ENCODE results near the gene TSPAN14. TPM values are rescaled to one million over a fixed set of nuclear protein-coding genes. Genes with fewer than 3 reads are reported as not detected.

Gene TSPAN14
- total and polyA plus RNA-seq, 4 donors, result 19.8 to 82.5 (median 55.6) TPM

DNA sequence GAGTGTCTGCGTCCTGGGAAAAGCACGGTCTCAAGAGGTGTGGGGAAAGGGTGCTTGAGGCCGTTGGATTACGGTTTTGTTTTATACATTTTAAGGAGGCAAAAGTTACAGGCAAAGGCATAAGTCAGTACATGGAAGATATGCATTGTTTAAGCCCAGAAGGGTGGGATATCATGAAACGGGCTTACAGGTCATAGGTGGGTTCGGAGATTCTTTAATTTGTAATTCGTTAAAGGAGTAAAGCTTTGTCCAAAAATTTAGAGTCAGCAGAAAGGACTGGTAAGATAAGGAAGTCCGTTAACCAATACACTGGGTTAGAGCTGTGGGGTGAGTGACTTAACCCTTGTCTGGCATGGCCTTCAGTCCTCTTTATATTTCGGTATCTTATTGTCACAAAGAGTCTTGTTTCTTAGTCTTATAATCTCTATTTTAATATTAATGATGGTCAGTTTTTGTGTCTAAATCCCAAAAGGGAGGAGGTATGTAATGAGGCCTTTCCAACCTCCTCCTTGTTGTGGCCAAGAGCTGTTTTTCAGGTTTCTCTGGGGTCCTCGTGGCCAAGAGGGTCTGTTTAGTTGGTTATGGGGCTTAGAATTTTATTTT, 12.7 kb downstream of the TSPAN14 start:
- H3K4me3 ChIP-seq (ENCODE audit: low read depth, low read length), result no peak overlapping the region
- no peak for DNase-seq (ENCODE audit: low read depth in 4 of 6, low spot score in 6 of 6)
- H3K4me1 ChIP-seq (ENCODE audit: control insufficient read depth, insufficient read depth, low read length), result peaks cover 67% of the 10 kb centered on the region
- no peaks in the 10 kb centered on the region for H3K27me3 ChIP-seq (ENCODE audit: control insufficient read depth, insufficient read depth, low read length)
- no peaks in the 10 kb centered on the region for H3K9me3 ChIP-seq (ENCODE audit: control insufficient read depth, insufficient read depth, low read length)
- H3K27ac ChIP-seq (ENCODE audit: low read depth, low read length), result peak overlapping the region; percentile 85
- 85% methylated on average over 8 of the region's 10 CpGs for WGBS (ENCODE audit: insufficient coverage)
- H3K36me3 ChIP-seq (ENCODE audit: control insufficient read depth, insufficient read depth, low read length), result peaks cover 3% of the 10 kb centered on the region

DNA sequence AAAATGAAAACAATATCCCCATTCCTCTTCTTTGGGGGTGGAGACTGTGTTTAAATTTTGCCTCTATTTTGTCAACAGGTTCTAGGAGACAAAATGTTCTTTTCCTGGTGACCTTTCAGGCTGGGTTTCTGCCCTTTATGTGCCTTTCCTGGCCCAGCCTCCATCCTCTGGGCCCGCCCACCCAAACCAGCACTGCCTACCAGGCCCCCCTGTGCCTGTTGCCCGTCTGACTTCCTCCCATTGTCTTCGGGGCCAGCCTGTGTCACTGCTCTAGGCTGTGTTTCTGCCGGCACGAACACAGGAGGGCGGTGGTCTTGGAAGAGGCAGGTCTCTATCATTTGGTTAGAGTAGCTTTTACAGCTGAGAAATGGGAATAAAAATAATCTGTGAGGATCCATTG, 13.9 kb downstream of the TSPAN14 start:
- H3K9me3 ChIP-seq (ENCODE audit: control insufficient read depth, insufficient read depth, low read length), result no peaks in the 10 kb centered on the region
- peaks cover 64% of the 10 kb centered on the region for H3K4me1 ChIP-seq (ENCODE audit: control insufficient read depth, insufficient read depth, low read length)
- H3K27me3 ChIP-seq (ENCODE audit: control insufficient read depth, insufficient read depth, low read length), result no peaks in the 10 kb centered on the region
- WGBS (ENCODE audit: insufficient coverage), result 100% methylated on average over 1 of the region's 6 CpGs
- no peak overlapping the region for H3K4me3 ChIP-seq (ENCODE audit: low read depth, low read length)
- DNase-seq (ENCODE audit: low read depth in 4 of 6, low spot score in 6 of 6), result no peak
- H3K27ac ChIP-seq (ENCODE audit: low read depth, low read length), result peak overlapping the region; percentile 85
- peaks cover 3% of the 10 kb centered on the region for H3K36me3 ChIP-seq (ENCODE audit: control insufficient read depth, insufficient read depth, low read length)

DNA sequence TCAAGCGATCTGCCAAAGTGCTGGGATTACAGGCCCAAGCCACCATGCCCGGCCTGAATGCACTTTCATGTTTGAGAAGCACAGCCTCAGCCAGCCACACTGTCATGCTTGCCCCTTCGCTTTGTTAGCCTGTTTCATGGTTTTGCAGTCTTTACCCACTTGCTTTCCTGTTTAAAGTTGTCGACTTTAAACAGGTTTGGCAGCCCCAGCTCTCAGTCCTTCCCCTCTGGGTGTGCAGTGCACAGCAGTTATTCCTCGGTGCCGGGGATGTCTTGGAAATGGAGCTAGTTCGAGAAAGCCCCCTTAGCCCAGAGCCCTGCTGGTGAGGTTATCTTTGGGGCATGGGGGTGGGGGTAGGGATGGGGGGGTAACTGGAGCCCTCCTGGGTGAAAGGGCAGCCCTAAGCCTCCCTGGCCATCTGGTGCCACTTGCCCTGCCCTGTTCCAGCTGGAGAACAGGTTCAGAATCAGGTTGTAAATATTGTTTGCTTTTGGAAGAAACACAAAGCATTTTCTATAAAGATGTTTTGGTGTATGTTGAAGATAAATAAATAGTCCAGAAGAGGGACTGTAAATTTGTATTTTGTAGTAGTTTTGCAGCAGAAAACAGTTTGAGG, 14.8 kb downstream of the TSPAN14 start:
- H3K27ac ChIP-seq (ENCODE audit: low read depth, low read length), result no peak overlapping the region
- no peak overlapping the region for H3K4me3 ChIP-seq (ENCODE audit: low read depth, low read length)
- DNase-seq (ENCODE audit: low read depth in 4 of 6, low spot score in 6 of 6), result no peak
- WGBS (ENCODE audit: insufficient coverage), result 44% methylated on average over 7 of the region's 7 CpGs
- no peaks in the 10 kb centered on the region for H3K9me3 ChIP-seq (ENCODE audit: control insufficient read depth, insufficient read depth, low read length)
- no peaks in the 10 kb centered on the region for H3K27me3 ChIP-seq (ENCODE audit: control insufficient read depth, insufficient read depth, low read length)
- H3K4me1 ChIP-seq (ENCODE audit: control insufficient read depth, insufficient read depth, low read length), result peaks cover 66% of the 10 kb centered on the region
- peaks cover 6% of the 10 kb centered on the region for H3K36me3 ChIP-seq (ENCODE audit: control insufficient read depth, insufficient read depth, low read length)

DNA sequence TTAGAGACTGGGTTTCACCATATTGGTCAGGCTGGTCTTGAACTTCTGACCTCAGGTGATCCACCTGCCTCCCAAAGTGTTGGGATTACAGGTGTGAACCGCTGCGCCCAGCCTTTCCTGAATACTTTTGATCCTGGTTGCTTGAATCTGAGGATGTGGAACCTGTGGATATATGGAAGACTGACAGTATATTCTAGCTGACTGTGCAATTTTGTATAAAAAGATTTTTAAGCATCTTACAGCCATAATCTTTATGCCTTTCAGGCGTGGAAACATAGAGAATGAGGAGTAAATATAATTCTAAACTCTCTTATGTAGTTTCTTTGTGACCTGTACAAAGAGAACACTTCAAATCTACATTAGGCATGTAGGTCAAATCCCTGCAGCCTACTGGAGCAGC, 16.2 kb downstream of the TSPAN14 start:
- Histone ChIP-seq H3K4me1 (ENCODE audit: control insufficient read depth, insufficient read depth, low read length) (peaks cover 58% of the 10 kb centered on the region), H3K27me3 (ENCODE audit: control insufficient read depth, insufficient read depth, low read length) (no peaks in the 10 kb centered on the region), H3K9me3 (ENCODE audit: control insufficient read depth, insufficient read depth, low read length) (no peaks in the 10 kb centered on the region), H3K27ac (ENCODE audit: low read depth, low read length) (no peak overlapping the region), H3K4me3 (ENCODE audit: low read depth, low read length) (no peak overlapping the region), H3K36me3 (ENCODE audit: control insufficient read depth, insufficient read depth, low read length) (peaks cover 6% of the 10 kb centered on the region)
- no peak for DNase-seq (ENCODE audit: low read depth in 4 of 6, low spot score in 6 of 6)
- WGBS (ENCODE audit: insufficient coverage), result 100% methylated on average over 2 of the region's 3 CpGs

DNA sequence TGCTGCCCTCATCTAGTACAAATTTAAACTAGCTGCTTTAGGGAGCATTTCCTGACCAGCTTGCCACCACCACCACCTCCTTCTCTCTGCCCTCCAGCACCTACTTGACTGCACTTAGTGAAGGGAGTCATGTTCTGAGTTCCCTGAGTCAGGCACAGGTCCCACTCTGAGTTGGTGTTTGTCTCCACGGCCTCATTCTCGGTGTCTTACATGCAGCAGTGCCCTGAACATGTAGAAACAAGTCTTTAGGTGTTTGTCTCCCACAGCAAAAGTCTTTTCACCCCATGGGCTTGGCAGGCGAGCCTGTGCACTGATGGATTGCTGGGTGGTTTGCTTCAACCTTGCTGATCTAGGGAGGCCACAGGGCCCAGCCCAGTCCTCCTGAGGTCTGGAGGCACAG, 16.9 kb downstream of the TSPAN14 start:
- Histone ChIP-seq H3K27me3 (ENCODE audit: control insufficient read depth, insufficient read depth, low read length) (no peaks in the 10 kb centered on the region), H3K4me1 (ENCODE audit: control insufficient read depth, insufficient read depth, low read length) (peaks cover 50% of the 10 kb centered on the region), H3K4me3 (ENCODE audit: low read depth, low read length) (no peak overlapping the region), H3K27ac (ENCODE audit: low read depth, low read length) (no peak overlapping the region), H3K36me3 (ENCODE audit: control insufficient read depth, insufficient read depth, low read length) (peaks cover 6% of the 10 kb centered on the region), H3K9me3 (ENCODE audit: control insufficient read depth, insufficient read depth, low read length) (no peaks in the 10 kb centered on the region)
- 81% methylated on average over 3 of the region's 3 CpGs for WGBS (ENCODE audit: insufficient coverage)
- DNase-seq (ENCODE audit: low read depth in 4 of 6, low spot score in 6 of 6), result no peak

DNA sequence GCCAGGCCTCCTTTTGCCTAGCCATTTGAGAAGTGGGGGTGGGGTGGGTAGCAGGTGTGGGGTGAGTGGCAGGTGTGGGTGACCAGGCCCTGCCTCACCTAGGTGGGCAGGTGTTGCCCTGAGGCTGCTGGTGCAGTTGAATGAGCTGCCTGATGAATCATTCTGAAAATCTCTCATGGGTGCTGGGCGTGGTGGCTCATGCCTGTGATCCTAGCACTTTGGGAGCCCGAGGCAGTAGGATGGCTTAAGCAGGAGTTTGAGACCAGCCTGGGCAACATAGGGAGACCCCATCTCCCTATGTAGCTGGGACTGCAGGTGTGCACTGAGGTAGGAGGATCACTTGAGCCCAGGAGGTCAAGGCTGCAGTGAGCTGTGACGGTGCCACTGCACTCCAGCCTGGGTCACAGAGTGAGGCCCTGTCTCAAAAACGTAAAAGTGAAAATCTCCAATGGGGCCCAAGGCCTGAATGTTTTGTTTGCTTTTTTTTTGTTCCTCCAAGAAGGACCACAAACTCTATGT, 17.7 kb downstream of the TSPAN14 start:
- DNase-seq (ENCODE audit: low read depth in 4 of 6, low spot score in 6 of 6), result no peak
- Histone ChIP-seq H3K27ac (ENCODE audit: low read depth, low read length) (no peak overlapping the region), H3K4me1 (ENCODE audit: control insufficient read depth, insufficient read depth, low read length) (peaks cover 45% of the 10 kb centered on the region), H3K36me3 (ENCODE audit: control insufficient read depth, insufficient read depth, low read length) (peaks cover 6% of the 10 kb centered on the region), H3K9me3 (ENCODE audit: control insufficient read depth, insufficient read depth, low read length) (no peaks in the 10 kb centered on the region), H3K4me3 (ENCODE audit: low read depth, low read length) (no peak overlapping the region), H3K27me3 (ENCODE audit: control insufficient read depth, insufficient read depth, low read length) (no peaks in the 10 kb centered on the region)
- 88% methylated on average over 4 of the region's 4 CpGs for WGBS (ENCODE audit: insufficient coverage)

DNA sequence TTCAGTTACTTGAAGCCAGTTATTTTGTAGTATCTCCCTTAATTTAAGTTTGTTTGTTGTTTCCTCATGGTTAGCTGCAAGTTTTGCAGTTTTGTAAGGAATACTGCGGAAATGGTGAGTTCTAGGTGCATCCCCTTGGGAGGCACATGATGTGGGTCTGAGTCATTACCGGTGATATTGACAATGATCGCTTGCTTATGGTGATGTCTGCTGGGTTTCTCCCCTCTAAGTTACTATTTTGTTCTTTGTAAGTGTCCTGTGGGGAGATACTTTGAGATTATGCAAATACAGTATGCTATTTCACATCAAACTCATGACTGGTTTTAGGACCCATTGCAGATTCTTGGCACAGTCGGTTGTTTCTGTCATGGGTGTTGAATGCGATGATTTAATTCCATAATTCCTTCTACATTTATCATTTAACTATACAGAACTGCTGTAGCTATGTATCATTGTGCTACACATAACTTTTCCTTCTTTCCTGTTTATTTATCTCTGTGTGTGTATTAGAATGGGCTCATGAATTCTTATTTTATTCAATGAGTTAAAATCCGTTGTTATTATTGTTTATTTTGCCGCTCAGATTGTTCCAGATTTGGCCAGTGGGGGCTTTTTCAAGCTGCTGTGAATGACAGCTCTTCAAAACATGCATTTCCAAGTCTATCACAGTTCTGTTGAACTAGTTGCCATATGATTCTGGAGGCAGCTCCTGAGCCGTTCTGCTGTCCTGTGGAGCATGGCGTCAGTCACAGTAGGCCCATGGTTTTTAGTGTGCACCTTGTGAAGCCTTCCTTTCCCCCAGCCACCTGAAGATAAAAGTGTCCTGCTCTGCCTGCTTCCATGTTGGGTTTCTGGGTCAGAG, 18.4 kb downstream of the TSPAN14 start:
- peaks cover 6% of the 10 kb centered on the region for H3K36me3 ChIP-seq (ENCODE audit: control insufficient read depth, insufficient read depth, low read length)
- peaks cover under 1% of the 10 kb centered on the region for H3K9me3 ChIP-seq (ENCODE audit: control insufficient read depth, insufficient read depth, low read length)
- no peak overlapping the region for H3K4me3 ChIP-seq (ENCODE audit: low read depth, low read length)
- DNase-seq (ENCODE audit: low read depth in 4 of 6, low spot score in 6 of 6), result no peak
- H3K27me3 ChIP-seq (ENCODE audit: control insufficient read depth, insufficient read depth, low read length), result no peaks in the 10 kb centered on the region
- H3K27ac ChIP-seq (ENCODE audit: low read depth, low read length), result no peak overlapping the region
- 68% methylated on average over 3 of the region's 9 CpGs for WGBS (ENCODE audit: insufficient coverage)
- H3K4me1 ChIP-seq (ENCODE audit: control insufficient read depth, insufficient read depth, low read length), result peaks cover 45% of the 10 kb centered on the region

DNA sequence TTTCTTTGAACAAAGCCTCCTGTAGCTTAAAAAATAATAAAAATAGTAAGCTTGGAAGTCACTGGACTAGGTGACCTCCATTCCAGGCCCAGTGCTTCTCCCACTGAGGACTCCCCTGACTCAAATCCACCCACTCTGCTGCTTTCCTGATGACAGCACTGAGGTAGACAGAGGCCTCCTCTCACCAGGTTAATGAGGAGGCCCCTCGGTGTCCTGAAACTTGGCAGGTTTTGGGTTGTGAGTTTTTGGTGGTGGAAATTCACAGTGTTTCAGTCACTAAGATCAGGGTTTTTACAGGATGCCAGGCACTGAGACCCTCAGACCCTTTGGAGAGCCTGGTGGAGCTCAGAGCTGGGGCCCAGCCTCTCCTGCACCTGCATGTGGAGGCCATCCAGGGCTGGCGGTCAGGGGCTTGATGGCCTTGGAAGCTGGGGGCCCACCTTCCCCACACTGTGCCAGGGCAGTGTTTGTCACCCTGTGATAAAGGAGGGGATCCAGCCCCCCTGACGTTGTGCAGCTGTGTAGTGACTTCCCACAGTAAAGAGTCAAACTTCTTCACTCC, 19.1 kb downstream of the TSPAN14 start:
- Histone ChIP-seq H3K4me1 (ENCODE audit: control insufficient read depth, insufficient read depth, low read length) (peaks cover 39% of the 10 kb centered on the region), H3K27me3 (ENCODE audit: control insufficient read depth, insufficient read depth, low read length) (no peaks in the 10 kb centered on the region), H3K4me3 (ENCODE audit: low read depth, low read length) (no peak overlapping the region), H3K27ac (ENCODE audit: low read depth, low read length) (no peak overlapping the region), H3K9me3 (ENCODE audit: control insufficient read depth, insufficient read depth, low read length) (peaks cover 5% of the 10 kb centered on the region), H3K36me3 (ENCODE audit: control insufficient read depth, insufficient read depth, low read length) (peaks cover 6% of the 10 kb centered on the region)
- no peak for DNase-seq (ENCODE audit: low read depth in 4 of 6, low spot score in 6 of 6)
- 92% methylated on average over 2 of the region's 3 CpGs for WGBS (ENCODE audit: insufficient coverage)

DNA sequence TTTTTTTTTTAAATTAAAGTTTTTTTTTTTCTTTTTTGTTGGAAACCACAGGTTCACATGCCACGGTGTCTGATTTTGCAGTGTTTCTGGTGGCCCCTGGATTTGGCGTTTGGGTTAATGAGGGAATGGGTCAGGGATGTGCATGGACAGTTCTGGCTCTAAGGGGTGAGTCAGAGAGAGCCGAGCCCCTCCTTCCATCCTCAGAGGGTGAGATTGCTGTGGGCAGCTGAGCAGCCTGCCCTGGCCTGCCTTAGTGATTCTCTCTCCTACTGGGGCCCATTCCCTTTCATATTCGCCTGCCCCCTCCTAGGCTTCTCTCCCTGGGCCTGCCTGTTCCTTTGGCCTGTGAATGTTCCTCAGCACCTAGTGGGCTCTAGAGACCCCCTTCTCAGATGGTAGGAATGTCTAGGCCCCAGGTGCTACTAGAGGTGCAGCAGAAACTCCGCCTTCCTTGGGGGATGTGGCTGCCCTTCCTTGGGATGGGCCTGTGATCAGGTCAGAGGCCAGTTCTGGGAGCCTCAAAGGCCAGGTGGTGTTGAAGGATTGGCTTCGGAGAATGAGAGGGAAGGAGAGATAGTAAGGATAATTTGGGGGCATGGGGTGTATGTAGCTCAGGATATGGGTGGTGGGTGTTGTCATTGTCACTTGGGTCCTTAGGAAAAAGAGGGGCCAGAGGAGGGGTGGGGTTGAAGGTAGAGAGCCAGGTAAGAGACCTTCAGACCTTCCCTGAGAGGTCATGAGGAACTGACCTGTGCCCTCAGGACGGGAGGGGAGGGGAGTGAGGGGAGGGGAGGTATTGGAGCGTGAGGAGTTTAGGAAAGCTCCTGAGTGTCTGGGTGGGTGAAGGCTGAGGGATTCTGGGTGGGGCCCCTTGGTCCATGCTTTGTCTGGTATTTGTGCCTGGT, 19.8 kb downstream of the TSPAN14 start:
- Histone ChIP-seq H3K9me3 (ENCODE audit: control insufficient read depth, insufficient read depth, low read length) (peaks cover 5% of the 10 kb centered on the region), H3K4me3 (ENCODE audit: low read depth, low read length) (no peak overlapping the region), H3K27ac (ENCODE audit: low read depth, low read length) (no peak overlapping the region), H3K27me3 (ENCODE audit: control insufficient read depth, insufficient read depth, low read length) (no peaks in the 10 kb centered on the region), H3K36me3 (ENCODE audit: control insufficient read depth, insufficient read depth, low read length) (peaks cover 6% of the 10 kb centered on the region), H3K4me1 (ENCODE audit: control insufficient read depth, insufficient read depth, low read length) (peaks cover 33% of the 10 kb centered on the region)
- 90% methylated on average over 4 of the region's 8 CpGs for WGBS (ENCODE audit: insufficient coverage)
- no peak for DNase-seq (ENCODE audit: low read depth in 4 of 6, low spot score in 6 of 6)
